Measurements from ENCODE around the gene TTBK2.

TTBK2 gene

GRCh38 chr15:42727750-42728381 lies 192.7 kb downstream of the TTBK2 start:
- no peak for TF ChIP-seq CTCF (IDR thresholded peaks at IDR 0.05)
- H3K27me3 ChIP-seq = no peaks in the 10 kb centered on the region
- H3K9me3 ChIP-seq = no peaks in the 10 kb centered on the region
- H3K36me3 ChIP-seq = peaks cover 100% of the 10 kb centered on the region
- H3K27ac ChIP-seq = no peak overlapping the region
- no peaks in the 10 kb centered on the region for H3K4me1 ChIP-seq (ENCODE audit: control insufficient read depth in 1 of 2, insufficient read depth in 1 of 2, low read depth in 1 of 2, low read length in 1 of 2)
- no peak overlapping the region for H3K4me3 ChIP-seq (ENCODE audit: low read depth in 1 of 2, low read length in 1 of 2)

- H3K4me1 ChIP-seq (ENCODE audit: control insufficient read depth in 1 of 2, insufficient read depth in 1 of 2, low read depth in 1 of 2, low read length in 1 of 2) = no peaks in the 10 kb centered on the region
- no peak overlapping the region for H3K27ac ChIP-seq
- H3K9me3 ChIP-seq = no peaks in the 10 kb centered on the region
- no peak for TF ChIP-seq CTCF (IDR thresholded peaks at IDR 0.05)
- no peak overlapping the region for H3K4me3 ChIP-seq (ENCODE audit: low read depth in 1 of 2, low read length in 1 of 2)
- H3K27me3 ChIP-seq = no peaks in the 10 kb centered on the region
- H3K36me3 ChIP-seq = peaks cover 94% of the 10 kb centered on the region
Measured at GRCh38 chr15:42726114-42726513, 194.5 kb downstream of the TTBK2 start.

GRCh38 chr15:42725331-42725903 lies 195.2 kb downstream of the TTBK2 start:
- no peak for TF ChIP-seq CTCF (IDR thresholded peaks at IDR 0.05)
- H3K27me3 ChIP-seq = no peaks in the 10 kb centered on the region
- H3K4me3 ChIP-seq (ENCODE audit: low read depth in 1 of 2, low read length in 1 of 2) = no peak overlapping the region
- no peak overlapping the region for H3K27ac ChIP-seq
- H3K36me3 ChIP-seq = peaks cover 88% of the 10 kb centered on the region
- no peaks in the 10 kb centered on the region for H3K4me1 ChIP-seq (ENCODE audit: control insufficient read depth in 1 of 2, insufficient read depth in 1 of 2, low read depth in 1 of 2, low read length in 1 of 2)
- H3K9me3 ChIP-seq = no peaks in the 10 kb centered on the region

GRCh38 chr15:42724276-42724675 lies 196.3 kb downstream of the TTBK2 start:
- no peak for TF ChIP-seq CTCF (IDR thresholded peaks at IDR 0.05)
- Histone ChIP-seq H3K4me3 (ENCODE audit: low read depth in 1 of 2, low read length in 1 of 2) (no peak overlapping the region), H3K4me1 (ENCODE audit: control insufficient read depth in 1 of 2, insufficient read depth in 1 of 2, low read depth in 1 of 2, low read length in 1 of 2) (no peaks in the 10 kb centered on the region), H3K36me3 (peaks cover 86% of the 10 kb centered on the region), H3K27ac (no peak overlapping the region), H3K9me3 (no peaks in the 10 kb centered on the region), H3K27me3 (no peaks in the 10 kb centered on the region)

GRCh38 chr15:42723068-42723467 lies 197.5 kb downstream of the TTBK2 start:
- no peaks in the 10 kb centered on the region for H3K9me3 ChIP-seq
- no peak overlapping the region for H3K4me3 ChIP-seq (ENCODE audit: low read depth in 1 of 2, low read length in 1 of 2)
- no peak overlapping the region for H3K27ac ChIP-seq
- H3K36me3 ChIP-seq = peaks cover 74% of the 10 kb centered on the region
- no peaks in the 10 kb centered on the region for H3K4me1 ChIP-seq (ENCODE audit: control insufficient read depth in 1 of 2, insufficient read depth in 1 of 2, low read depth in 1 of 2, low read length in 1 of 2)
- TF ChIP-seq CTCF (IDR thresholded peaks at IDR 0.05) = no peak
- no peaks in the 10 kb centered on the region for H3K27me3 ChIP-seq
